Renal pelvis (tissue), 12 donors: ENCODE results near the gene KANSL2. TPM values are rescaled to one million over a fixed set of nuclear protein-coding genes. Genes with fewer than 3 reads are reported as not detected.
A peak's percentile ranks its signal among the peaks of the same experiment; 100 is the strongest.
"Not testable (repeated sequence)": the region's sequence is repeated elsewhere in the genome, so short reads cannot be mapped to it uniquely, and the experiment has no call there.

Experiments used
- DNase-seq: peaks from one replicate; pipeline ENCODE4 v3.0.0-alpha.2; 2013
- long read RNA-seq, 16 experiments: transcript quantifications; one replicate each; lab custom pipeline, GENCODE V29; 2026
- polyA plus RNA-seq, 3 donors: library from polyadenylated mRNA; unstranded; fragments of 120-200 nt; gene quantifications; one replicate each; pipeline ENCODE4 v1.2.1, GENCODE V29; 2013; ENCODE audit not compliant: insufficient read length in 3 of 3

Gene KANSL2, protein sequence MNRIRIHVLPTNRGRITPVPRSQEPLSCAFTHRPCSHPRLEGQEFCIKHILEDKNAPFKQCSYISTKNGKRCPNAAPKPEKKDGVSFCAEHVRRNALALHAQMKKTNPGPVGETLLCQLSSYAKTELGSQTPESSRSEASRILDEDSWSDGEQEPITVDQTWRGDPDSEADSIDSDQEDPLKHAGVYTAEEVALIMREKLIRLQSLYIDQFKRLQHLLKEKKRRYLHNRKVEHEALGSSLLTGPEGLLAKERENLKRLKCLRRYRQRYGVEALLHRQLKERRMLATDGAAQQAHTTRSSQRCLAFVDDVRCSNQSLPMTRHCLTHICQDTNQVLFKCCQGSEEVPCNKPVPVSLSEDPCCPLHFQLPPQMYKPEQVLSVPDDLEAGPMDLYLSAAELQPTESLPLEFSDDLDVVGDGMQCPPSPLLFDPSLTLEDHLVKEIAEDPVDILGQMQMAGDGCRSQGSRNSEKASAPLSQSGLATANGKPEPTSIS
- 10 to 100 TPM; 47.2 to 51.7 (median 50.9) TPM for polyA plus RNA-seq
- long read RNA-seq, donor 1, transcript KANSL2-201 (10 exons, 2,155 nt), result major isoform, 6 of 7 reads
- long read RNA-seq, donor 1, partial matches to known transcripts, result 0 of 7 reads
- long read RNA-seq, donor 1, other reads (novel, unspliced or antisense), result 0 of 7 reads
- long read RNA-seq, donor 2, partial matches to known transcripts, result 0 of 6 reads
- long read RNA-seq, donor 2, other reads (novel, unspliced or antisense), result 0 of 6 reads
- long read RNA-seq, donor 3, transcript KANSL2-201 (10 exons, 2,155 nt), result major isoform, 10 of 10 reads
- long read RNA-seq, donor 3, partial matches to known transcripts, result 0 of 10 reads
- long read RNA-seq, donor 3, other reads (novel, unspliced or antisense), result 0 of 10 reads
- long read RNA-seq, donor 4, transcript KANSL2-201 (10 exons, 2,155 nt), result major isoform, 6 of 13 reads
- long read RNA-seq, donor 4, partial matches to known transcripts, result 5 of 13 reads
- long read RNA-seq, donor 4, other reads (novel, unspliced or antisense), result 0 of 13 reads
- long read RNA-seq, donor 5, partial matches to known transcripts, result 0 of 2 reads
- long read RNA-seq, donor 5, other reads (novel, unspliced or antisense), result 0 of 2 reads
- long read RNA-seq, donor 6, transcript KANSL2-201 (10 exons, 2,155 nt), result major isoform, 7 of 11 reads
- long read RNA-seq, donor 6, partial matches to known transcripts, result 0 of 11 reads
- long read RNA-seq, donor 6, other reads (novel, unspliced or antisense), result 0 of 11 reads
- long read RNA-seq, donor 7, partial matches to known transcripts, result 0 of 5 reads
- long read RNA-seq, donor 7, other reads (novel, unspliced or antisense), result 0 of 5 reads
- long read RNA-seq, donor 8, partial matches to known transcripts, result 0 of 3 reads
- long read RNA-seq, donor 8, other reads (novel, unspliced or antisense), result 0 of 3 reads
- long read RNA-seq, donor 9, transcript KANSL2-201 (10 exons, 2,155 nt), result major isoform, 7 of 7 reads
- long read RNA-seq, donor 9, partial matches to known transcripts, result 0 of 7 reads
- long read RNA-seq, donor 9, other reads (novel, unspliced or antisense), result 0 of 7 reads
- long read RNA-seq, donor 10, partial matches to known transcripts, result 0 of 4 reads
- long read RNA-seq, donor 10, other reads (novel, unspliced or antisense), result 0 of 4 reads
- long read RNA-seq, donor 11, partial matches to known transcripts, result 0 of 4 reads
- long read RNA-seq, donor 11, other reads (novel, unspliced or antisense), result 0 of 4 reads
- long read RNA-seq, donor 12, transcript KANSL2-201 (10 exons, 2,155 nt), result major isoform, 6 of 13 reads
- long read RNA-seq, donor 12, partial matches to known transcripts, result 0 of 13 reads
- long read RNA-seq, donor 12, other reads (novel, unspliced or antisense), result 0 of 13 reads
- long read RNA-seq, donor 13, partial matches to known transcripts, result 0 of 6 reads
- long read RNA-seq, donor 13, other reads (novel, unspliced or antisense), result 0 of 6 reads
- long read RNA-seq, donor 14, result 0 reads
- long read RNA-seq, donor 15, partial matches to known transcripts, result 11 of 21 reads
- long read RNA-seq, donor 15, other reads (novel, unspliced or antisense), result 0 of 21 reads
- long read RNA-seq, donor 16, partial matches to known transcripts, result 0 of 7 reads
- long read RNA-seq, donor 16, other reads (novel, unspliced or antisense), result 0 of 7 reads

DNA sequence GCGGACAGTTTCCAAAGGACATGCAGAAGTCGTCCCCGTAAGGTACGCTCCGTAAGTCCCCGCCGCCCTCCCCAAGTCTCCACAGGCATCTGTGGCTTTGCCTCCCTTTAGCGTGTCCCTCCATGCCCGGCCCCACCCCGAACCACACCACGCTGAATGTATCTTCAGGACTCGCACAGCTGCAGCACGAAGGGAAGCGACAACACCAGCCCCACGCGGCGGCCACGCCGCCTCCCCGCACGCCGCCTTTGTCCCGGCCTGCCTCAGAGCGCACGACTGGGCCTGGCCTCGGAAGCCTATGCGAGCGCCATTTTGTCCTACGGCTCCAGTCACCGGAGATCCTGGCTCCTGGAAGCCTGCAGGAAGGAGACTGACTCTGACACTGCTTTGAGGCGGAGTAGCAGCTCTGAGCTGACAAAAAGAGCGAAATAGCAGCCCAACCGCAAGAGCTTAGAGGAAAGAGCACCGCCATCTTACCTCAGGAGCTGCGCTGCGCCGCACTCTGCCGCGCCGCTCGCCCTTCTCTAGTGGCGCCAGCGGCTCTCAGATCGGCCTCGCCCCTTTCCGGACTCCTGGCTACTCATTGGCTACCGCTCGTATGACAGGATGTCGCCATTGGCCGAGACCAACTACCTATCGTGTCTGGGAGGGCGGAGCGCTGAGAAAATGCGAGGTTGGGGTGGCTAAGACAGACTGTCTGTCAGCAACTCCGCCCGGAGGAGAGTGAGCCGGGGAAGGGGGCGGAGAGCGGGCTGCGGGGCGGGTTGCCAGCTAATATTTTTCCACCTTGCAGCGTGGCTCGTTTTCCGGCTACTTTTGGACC, at the start of gene KANSL2:
TSS of gene KANSL2 (minus strand) at position 529 of the 823 bp plus-strand sequence. CDS start 606 bp downstream, outside the sequence.
- peak; percentile 99 for DNase-seq

DNA sequence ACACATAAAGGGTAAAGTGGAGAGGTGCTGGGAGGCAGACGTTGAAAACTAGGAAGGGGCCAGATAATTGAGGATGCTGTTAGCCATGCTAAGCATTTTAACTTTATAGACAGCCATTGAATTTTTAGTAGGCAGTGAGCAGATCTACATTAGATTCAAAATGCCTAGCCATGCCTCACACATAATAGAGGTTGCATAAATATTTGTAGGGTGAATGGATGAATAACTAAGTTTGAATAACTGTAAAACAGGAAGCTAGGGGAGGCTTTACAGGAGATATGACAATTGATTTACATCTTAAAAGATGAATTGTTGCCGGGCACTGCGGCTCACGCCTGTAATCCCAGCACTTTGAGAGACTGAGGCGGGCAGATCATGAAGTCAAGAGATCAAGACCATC, 46.8 kb upstream of the KANSL2 start:
- no peak for DNase-seq

DNA sequence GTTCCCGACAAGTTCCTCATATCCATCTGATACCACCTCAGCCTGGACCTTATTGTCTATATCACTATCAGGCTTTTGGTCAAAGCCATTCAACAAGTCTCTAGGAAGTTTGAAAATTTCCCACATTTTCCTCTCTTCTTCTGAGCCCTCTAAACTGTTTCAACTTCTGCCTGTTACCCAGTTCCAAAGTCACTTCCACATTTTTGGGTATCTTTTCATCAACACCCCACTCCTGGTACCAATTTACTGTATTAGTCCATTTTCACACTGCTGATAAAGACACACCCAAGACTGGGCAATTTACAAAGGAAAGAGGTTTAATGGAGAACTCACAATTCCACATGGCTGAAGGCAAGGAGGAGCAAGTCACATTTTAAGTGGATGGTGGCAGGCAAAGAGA, 38.7 kb upstream of the KANSL2 start:
- DNase-seq, result not testable (repeated sequence)

DNA sequence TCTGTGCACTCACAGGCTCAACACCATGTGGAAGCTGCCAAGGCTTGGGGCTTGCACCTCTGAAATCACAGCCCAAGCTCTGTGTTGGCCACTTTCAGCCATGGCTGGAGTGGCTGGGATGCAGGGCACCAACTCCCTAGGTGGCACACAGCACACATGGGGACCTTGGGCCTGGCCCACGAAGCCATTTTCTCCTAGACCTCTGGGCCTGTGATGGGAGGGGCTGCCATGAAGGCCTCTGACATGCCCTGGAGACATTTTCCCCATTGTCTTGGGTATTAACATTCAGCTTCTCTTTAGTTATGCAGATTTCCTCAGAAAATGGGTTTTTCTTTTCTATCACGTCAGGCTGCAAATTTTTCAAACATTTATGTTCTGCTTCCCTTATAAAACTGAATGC, 38.1 kb upstream of the KANSL2 start:
- DNase-seq, result not testable (repeated sequence)

- DNase-seq, result not testable (repeated sequence)
Observed at GRCh38 chr12:48719002-48719401, 37.0 kb upstream of the KANSL2 start.

DNA sequence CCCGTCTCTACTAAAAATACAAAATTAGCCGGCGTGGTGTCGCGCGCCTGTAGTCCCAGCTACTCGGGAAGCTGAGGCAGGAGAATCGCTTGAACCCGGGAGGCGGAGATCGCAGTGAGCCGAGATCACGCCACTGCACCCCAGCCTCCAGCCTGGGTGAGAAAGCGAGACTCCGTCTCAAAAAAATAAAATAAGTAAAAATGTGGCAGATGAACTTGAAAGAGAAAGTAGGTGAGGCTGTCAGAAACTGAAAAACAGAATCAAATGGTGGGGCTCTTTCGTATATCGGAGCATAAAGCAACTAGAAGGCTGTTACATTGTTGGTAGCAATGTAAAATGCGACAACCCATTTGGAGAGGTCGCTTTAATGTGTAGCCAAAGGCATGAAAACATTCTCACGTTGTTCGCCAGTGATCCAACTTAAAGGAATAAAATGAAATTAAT, 35.2 kb upstream of the KANSL2 start:
- peak; percentile 10 for DNase-seq

DNA sequence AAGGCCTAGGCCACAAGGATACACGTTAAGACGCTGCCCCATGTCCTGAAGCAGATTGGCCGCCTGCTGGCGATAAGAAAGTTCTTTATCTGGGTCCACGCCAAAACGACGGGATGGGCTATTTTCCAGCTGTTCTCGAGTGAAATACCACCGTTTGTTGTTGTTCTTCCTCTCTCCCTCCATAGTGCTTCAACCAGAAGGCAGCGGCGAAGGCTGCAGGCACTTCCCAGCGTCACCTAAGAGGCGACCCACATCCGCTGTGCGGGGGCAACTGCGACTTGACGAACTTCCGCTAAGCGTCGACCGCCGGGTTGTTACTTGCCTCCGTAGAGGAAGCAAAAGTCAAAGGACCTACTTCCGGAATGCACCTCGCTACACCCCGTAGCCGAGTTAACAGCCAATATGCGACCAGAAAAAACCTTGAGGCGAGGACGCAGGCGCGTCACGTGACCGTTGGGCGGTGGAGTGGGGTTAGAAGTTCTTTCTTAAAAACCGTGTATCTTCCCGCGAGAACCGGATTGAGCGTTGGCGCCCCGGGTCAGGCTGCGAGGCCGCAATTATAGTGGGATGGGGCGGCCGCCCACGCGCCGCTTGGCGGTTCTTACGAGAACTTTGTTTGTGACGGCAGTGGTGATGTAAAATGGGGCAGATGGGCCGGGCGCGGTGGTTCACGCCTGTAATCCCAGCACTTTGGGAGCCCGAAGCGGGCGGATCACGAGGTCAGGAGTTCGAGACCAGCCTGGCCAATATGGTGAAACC, 34.6 kb upstream of the KANSL2 start, which contains the start of gene CCNT1:
TSS of gene CCNT1 (minus strand) at position 215 of the 759 bp plus-strand sequence. CDS start at position 183, 32 bp downstream.
- peak; percentile 100 for DNase-seq

DNA sequence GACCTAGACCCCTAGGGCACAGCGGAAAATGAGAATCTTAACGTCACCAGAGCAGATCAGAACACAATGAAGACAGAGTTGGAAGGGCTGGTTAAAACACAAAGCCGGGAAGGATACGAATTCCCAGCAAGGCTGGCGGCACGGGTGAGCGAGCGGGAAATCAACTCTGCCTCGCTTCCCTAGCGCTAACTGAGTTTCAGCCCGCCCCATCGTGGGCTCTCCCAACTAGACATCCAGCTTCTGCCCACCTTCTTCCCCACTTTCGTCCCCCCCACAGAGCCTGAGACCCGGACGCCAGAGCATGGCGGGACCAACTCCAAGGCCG, 34.1 kb upstream of the KANSL2 start:
- DNase-seq, result no peak

GRCh38 chr12:48712209-48712608, 30.2 kb upstream of the KANSL2 start:
- no peak for DNase-seq

DNA sequence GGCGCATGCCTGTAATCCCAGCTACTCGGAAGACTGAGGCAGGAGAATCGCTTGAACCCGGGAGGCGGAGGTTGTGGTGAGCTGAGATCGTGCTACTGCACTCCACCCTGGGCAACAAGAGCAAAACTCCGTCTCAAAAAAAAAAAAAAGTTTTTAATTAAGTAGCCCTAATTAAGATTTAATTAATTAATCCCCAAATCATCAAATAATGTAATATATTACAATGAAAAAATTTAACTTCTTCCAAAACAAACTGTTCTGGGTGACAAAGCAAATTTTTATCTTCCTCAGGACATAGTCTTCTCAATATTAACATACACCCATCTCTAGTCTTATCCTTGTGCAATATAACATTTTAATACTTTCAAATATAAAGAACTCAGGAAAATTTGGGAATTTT, 16.8 kb upstream of the KANSL2 start:
- not testable (repeated sequence) for DNase-seq

GRCh38 chr12:48696626-48697025, 14.6 kb upstream of the KANSL2 start:
- no peak for DNase-seq

- DNase-seq, result no peak
Observed at GRCh38 chr12:48695859-48696258, 13.8 kb upstream of the KANSL2 start.

DNA sequence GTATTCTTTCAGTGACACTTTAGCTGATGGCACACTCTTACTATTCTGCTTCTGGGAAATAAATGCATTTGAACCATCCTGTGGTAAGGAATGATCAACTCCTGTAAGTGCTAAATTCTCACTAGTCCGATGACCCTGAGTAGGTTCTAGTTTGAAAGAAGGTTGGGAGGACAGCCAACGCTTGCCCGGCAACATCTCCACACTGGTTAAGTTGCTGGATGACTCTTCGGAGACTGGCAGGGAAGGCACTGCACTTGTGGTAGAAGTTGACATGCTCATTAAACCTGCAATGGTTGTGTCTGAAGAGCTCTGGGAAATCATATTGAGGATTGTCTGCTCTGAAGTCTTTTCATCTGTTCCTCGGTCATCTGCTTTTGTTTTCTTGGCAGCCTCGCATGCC, 12.0 kb upstream of the KANSL2 start:
- no peak for DNase-seq

GRCh38 chr12:48693572-48693971, 11.5 kb upstream of the KANSL2 start:
- DNase-seq, result no peak

DNA sequence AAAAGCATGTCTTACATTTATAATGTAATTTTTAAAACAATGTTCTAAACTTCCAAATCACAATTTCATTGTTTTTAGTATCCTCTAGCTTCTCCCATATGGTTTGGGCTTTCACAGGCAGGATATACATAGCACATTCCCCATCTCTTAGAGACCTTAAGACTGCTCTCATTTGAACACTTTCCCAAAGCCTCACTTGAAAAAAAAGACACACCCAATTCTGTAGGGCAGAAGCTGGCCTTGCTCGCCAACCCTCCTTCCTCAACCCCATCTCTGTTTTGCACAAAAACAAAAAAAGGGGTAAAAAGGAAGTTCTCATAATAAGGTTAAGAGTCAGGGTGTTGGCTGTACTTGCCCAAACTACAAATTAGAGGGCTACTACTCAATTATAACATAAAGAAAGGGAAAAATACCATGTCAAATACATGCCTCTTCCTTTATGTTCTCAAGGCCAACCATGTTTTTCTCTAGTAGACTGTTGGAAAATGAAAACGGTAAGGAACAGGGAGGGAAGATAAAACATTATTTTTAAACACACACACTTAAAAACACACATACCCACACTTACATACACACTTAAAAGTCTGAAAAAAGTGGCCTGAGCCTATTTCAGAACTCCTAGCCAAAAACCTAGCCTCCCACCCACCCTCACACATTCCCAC, 9.9 kb upstream of the KANSL2 start:
- DNase-seq, result no peak

DNA sequence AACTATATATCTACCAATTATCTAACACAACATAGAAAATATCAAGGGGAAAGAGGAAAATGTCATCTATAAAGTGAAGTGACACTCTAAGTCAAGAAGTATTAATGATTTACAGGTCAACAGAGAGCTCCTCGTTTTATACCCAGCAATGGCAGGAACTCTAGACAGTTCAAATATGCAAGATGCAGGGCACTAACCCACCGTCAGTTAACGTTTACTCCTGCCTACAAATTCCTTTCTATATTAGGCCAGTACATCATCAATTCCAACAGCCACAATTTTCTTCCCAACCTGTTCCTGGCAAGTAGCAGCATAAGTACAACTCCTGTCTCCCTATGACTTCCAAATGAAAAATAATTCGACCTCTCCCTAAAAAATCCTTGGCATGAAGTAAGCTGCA, 9.0 kb upstream of the KANSL2 start:
- no peak for DNase-seq

GRCh38 chr12:48690436-48690835, 8.4 kb upstream of the KANSL2 start:
- no peak for DNase-seq

GRCh38 chr12:48688836-48689235, 6.8 kb upstream of the KANSL2 start:
- no peak for DNase-seq
